Fibroblast of lung (primary cell): ENCODE results near the gene MBTD1.

Experiments
- CTCF ChIP-seq, 2 donors: IDR thresholded peaks in 1 of 2; conservative IDR thresholded peaks in 1 of 2; 1 replicate in 1 of 2; 2 replicates in 1 of 2; pipeline ENCODE4 v1.5.1; 2011 to 2012; ENCODE audit warnings: low read length in 2 of 2, control low read depth in 1 of 2, inconsistent platforms in 1 of 2, low read depth in 1 of 2, mild to moderate bottlenecking in 1 of 2
- EZH2 ChIP-seq: IDR thresholded peaks from 2 replicates; pipeline ENCODE4 v1.5.1; 2012; ENCODE audit warnings: low read length, control low read depth, mild to moderate bottlenecking; ENCODE audit errors: missing control alignments

DNA sequence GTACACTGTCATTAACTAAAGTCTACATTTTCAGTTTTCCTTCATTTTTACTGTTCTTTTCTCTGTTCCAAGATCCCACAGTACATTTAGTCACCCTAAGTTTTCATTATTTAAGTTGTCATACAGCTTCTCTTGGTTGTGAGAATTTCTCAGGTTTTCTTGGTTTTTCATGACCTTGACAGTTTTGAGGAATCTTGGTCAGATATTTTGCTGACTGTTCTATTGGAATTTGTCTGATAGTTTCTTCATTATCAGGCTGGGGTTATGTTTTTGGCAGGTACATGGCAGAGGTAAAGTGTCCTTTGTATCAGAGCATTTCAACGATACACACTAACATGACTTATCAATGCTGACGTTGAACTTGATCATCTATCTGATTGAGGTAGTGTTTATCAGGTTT lies 19.6 kb downstream of the MBTD1 start:
- TF ChIP-seq EZH2 (no peak), CTCF (conservative IDR thresholded peaks at IDR 0.05 in 1 of 2, IDR thresholded peaks at IDR 0.05 in 1 of 2; ENCODE audit: low read depth in 1 of 2, low read length in 2 of 2) (no peak)
